C4-2B (cell line): ENCODE data around the gene TMEM269.

Experiments
- CTCF ChIP-seq: fragments of 450-650 bp; conservative IDR thresholded peaks from 2 replicates; pipeline ENCODE4 v1.5.1; 2017; ENCODE audit warnings: mild to moderate bottlenecking
- ZFX ChIP-seq: fragments of 450-650 bp; IDR thresholded peaks from 2 replicates; pipeline ENCODE4 v1.6.1; 2017

GRCh38 chr1:42832641-42833240 lies 48.0 kb downstream of the TMEM269 start:
- no peak for TF ChIP-seq CTCF
- TF ChIP-seq ZFX: no peak
